Smooth muscle cell of the brain vasculature (primary cell): ENCODE data around the gene HIPK2.

Experiments used
- DNase-seq: peaks from one replicate; pipeline ENCODE4 v3.0.0-alpha.2; 2012; ENCODE audit warnings: low read depth, low spot score

HIPK2 gene

GRCh38 chr7:139783647-139784385 lies 6.0 kb upstream of the HIPK2 start:
- no peak for DNase-seq

DNA sequence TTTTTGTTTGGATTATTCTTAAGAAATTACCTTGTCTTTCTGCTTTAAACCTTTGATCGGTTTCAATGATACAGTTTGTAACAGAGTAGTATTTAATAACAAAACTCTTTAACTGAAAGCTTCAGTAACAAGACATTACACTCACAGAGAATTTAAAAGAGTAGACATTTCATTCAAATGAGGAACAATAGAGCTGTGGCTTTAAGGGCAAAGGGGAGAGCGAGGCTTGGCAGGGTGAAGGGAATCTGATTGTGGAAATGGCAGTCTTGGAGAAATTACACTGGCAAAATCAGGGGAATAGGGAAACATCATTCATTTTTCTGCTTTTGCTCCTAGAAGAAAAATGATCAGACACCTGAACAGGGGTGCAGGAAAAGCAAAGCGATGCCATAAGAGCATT lies 5.1 kb upstream of the HIPK2 start:
- no peak for DNase-seq

- DNase-seq: no peak
Measured at GRCh38 chr7:139777133-139777891, 486 bp downstream of the HIPK2 start.

- no peak for DNase-seq
Measured at GRCh38 chr7:139776486-139777132, 1.2 kb downstream of the HIPK2 start.

DNA sequence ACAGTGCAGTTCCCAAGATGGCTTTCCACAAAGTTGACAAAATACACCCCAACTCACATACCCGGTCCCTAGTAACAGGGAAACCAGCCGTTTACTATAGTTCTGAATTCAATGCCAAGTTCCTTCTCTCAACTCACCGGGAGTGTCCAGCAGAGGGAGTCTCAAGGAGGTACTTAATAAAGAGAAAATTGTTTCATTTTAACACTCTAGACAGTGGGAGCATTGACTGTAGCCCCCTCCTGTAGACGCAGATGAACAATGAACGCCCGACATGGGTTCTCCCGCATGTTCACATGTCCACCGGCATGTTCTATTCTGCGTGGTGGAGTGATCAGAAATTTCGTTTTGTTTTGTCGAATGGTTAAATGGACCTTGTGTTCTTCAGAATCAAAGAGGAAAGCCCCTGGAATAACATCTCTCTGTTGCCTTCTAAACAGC lies 1.9 kb downstream of the HIPK2 start:
- peak; percentile 81 for DNase-seq

- no peak for DNase-seq
Measured at GRCh38 chr7:139774376-139774775, 3.4 kb downstream of the HIPK2 start.

DNA sequence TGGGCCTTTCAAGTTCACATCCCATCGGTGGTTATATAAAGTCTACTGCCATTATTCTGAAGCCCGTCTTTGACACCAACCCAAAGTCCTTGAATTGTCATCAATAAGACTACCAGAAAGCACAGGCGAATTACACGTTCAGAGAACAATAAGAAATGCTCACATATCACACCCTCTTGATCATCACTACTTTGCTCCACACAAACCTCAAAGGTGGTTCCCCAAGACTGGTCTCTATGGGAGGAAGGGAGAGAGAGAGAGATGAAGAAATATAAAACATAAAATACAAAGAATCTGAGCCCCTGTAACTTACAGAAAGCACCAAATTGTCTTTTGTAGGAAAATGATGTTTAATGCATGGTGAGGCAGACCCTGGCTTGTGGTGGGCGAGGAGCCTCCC lies 4.4 kb downstream of the HIPK2 start:
- DNase-seq: no peak

- no peak for DNase-seq
Measured at GRCh38 chr7:139772873-139773272, 4.9 kb downstream of the HIPK2 start.

GRCh38 chr7:139772115-139772514 lies 5.7 kb downstream of the HIPK2 start:
- DNase-seq: no peak

DNA sequence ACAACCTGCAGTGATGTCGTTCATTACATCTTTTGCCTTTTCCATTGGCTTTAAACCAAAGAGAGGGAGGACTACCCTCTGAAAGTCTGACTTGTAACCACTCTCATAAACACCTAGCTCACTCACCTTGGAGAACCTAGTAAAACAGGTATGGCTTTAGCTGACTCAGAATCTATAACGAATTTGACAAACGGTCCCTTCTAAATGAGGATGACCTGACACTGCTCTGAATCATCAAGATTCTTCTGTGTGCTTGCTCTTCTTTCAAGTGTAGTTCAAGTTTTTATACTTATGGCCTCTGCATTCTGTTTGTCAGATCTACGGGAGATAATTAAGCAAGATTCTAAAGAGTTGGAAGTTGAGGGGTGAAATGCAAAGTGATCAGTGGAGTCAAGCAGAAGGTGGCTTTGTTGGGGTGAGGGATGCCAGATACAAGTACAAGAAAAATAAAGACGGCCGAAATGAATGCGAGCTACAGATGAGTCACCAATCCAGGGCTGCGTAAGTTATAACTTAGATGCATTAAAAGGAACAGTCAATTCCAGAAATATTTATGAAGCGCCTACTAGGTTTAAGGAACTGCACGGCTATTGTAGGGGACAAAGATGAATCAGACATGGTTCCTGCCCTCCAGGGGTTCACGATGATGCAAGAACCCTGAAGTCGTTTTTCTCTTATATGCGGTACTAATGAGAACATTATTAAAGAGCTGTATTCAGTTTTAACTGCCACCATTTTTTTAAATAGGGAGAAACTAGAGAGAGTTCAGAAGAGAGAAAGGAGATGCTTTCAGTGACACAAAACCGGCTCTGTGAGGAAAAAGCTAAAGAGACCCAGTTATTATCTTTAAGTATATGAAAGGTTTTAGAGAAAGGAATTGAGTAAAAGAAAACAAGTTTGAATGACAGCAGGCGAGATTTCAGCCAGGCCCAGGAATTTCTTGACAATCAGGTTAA lies 6.5 kb downstream of the HIPK2 start:
- peak; percentile 62 for DNase-seq

- DNase-seq: no peak
Measured at GRCh38 chr7:139769761-139770160, 8.0 kb downstream of the HIPK2 start.

- no peak for DNase-seq
Measured at GRCh38 chr7:139769066-139769465, 8.7 kb downstream of the HIPK2 start.

DNA sequence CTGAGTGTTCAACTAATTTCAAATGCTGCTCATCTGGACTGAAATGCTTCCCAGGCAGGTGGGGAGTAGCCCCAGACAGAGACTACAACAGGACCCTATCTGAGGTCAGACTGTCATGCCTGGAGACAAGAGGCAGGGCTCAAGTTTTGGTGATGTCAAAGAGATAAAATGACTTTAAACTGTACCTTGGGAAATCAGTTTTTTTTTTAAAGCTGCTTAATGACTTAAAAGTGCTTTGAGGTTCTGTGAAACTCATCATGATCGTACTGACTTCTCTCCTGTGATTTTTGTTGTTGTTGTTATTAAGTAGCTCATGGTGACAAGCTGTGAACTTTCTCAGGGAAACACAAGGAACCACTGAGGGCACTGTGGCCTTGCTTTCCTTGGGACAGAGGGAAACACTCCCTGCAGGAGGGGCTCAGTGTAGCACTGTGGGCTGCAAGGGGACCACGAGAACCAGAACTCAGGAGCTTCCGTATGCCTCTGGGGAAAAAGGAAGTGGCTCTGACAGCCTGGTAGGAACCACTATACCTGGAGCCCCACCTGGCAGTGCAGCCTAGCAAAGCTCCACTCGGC lies 9.5 kb downstream of the HIPK2 start:
- DNase-seq: no peak

- no peak for DNase-seq
Measured at GRCh38 chr7:139767561-139767982, 10.2 kb downstream of the HIPK2 start.

GRCh38 chr7:139765143-139765542 lies 12.7 kb downstream of the HIPK2 start:
- DNase-seq: no peak

DNA sequence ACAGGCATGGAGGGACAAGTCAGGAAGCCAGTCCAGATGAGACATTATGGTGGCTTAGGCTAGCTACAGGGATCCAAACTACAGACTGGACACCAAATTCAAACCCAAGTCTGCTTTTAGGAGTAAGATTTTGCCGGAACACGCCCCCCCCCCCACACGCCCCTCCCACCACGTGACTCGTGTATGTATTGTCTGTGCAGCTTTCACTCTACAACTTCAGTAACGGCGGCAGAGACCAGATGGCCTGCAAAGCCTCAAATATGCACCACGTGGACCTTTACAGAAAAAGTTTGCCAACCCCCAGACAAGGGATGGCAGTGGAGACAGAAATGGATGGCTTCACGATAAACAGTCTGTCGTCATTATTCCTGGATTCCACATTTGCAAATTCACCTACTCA lies 14.5 kb downstream of the HIPK2 start:
- no peak for DNase-seq

DNA sequence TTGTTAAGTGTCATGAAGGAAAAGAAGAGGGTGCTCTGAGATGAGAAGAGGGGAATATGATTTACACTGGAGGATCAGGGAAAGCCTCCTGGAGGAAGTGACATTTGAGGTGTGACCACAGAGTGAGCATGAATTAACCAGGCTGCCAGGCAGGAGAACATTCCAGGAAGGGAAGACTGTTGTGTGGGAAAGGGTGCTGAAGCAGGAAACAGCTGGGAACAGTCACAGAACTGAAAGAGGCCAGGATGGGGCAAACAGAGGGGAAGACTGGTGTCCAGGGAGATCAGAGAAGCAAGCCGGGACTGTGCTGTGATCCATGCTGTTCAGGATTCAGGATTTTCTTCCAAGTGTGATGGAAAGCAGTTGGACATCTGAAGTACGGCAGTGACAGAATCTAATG lies 14.9 kb downstream of the HIPK2 start:
- no peak for DNase-seq

DNA sequence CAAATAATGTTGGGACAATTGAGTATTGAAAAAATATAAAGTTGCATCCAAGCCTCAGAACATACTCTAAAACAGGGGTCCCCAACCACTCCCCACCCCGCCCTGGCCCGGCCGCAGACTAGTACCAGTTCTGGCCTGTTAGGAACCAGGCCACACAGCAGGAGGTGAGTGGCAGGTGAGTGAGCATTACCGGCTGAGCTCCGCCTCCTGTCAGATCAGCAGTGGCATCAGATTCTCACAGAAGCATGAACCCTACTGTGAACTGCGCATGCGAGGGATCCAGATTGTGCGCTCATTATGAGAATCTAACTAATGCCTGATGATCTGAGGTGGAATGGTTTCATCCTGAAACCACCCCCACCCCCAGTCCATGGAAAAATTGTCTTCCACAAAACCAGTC lies 19.4 kb downstream of the HIPK2 start:
- DNase-seq: no peak

DNA sequence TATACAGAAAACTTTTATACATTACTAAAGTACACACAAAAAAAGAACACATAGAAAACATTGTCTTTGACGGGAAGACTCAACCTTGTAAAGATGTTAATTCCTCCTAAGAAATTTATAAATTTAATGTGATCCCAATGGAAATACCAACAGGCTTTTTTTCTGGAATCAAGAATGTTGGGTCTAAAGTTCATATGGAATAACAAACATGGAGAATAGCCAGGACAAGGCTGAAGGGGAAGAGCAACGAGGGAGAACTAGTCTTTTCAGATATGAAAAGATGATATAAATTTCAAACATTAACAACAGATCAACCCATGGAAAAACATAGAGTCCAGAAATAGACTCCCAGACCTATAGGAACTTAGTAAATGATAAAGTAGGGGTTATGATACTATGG lies 19.8 kb downstream of the HIPK2 start:
- no peak for DNase-seq

GRCh38 chr7:139753693-139754111 lies 24.1 kb downstream of the HIPK2 start:
- DNase-seq: no peak

GRCh38 chr7:139753081-139753692 lies 24.6 kb downstream of the HIPK2 start:
- DNase-seq: no peak
